H9 (cell line): ENCODE data around the gene NKAIN2. TPM values are rescaled to one million over a fixed set of nuclear protein-coding genes. Genes with fewer than 3 reads are reported as not detected.

Source experiments
- DNase-seq: peaks from one replicate; pipeline ENCODE4 v3.0.0-alpha.2; 2017
- H2AFZ ChIP-seq: one replicate; pipeline ENCODE4 v1.6.1; 2013; ENCODE audit warnings: mild to moderate bottlenecking, low read length, control low read depth, moderate library complexity
- H2AK5ac ChIP-seq: 2 replicates; pipeline ENCODE4 v1.6.1; 2013; ENCODE audit warnings: low read length, control low read depth, mixed read lengths; ENCODE audit not compliant: insufficient read length
- H2BK120ac ChIP-seq: one replicate; pipeline ENCODE4 v1.6.1; 2013; ENCODE audit warnings: low read depth, mild to moderate bottlenecking, low read length, control low read depth, inconsistent platforms; ENCODE audit not compliant: poor library complexity, severe bottlenecking
- H2BK12ac ChIP-seq: 2 replicates; pipeline ENCODE4 v1.6.1; 2013; ENCODE audit warnings: low read length, control low read depth, mixed read lengths, low read depth; ENCODE audit not compliant: insufficient read length
- H2BK15ac ChIP-seq: 2 replicates; pipeline ENCODE4 v1.6.1; 2013; ENCODE audit warnings: low read depth, low read length, control low read depth
- H2BK20ac ChIP-seq: one replicate; pipeline ENCODE4 v1.6.1; 2013; ENCODE audit warnings: low read depth, mild to moderate bottlenecking, low read length, control low read depth, inconsistent platforms; ENCODE audit not compliant: poor library complexity, severe bottlenecking
- H2BK5ac ChIP-seq: 2 replicates; pipeline ENCODE4 v1.6.1; 2013; ENCODE audit warnings: low read length, control low read depth, mixed read lengths; ENCODE audit not compliant: insufficient read length
- H3K14ac ChIP-seq: 2 replicates; pipeline ENCODE4 v1.6.1; 2013; ENCODE audit warnings: low read length, control low read depth; ENCODE audit not compliant: insufficient read depth
- H3K18ac ChIP-seq: 2 replicates; pipeline ENCODE4 v1.6.1; 2013; ENCODE audit warnings: low read depth, mild to moderate bottlenecking, mixed read lengths, low read length, control low read depth; ENCODE audit not compliant: insufficient read length
- H3K23ac ChIP-seq: 2 replicates; pipeline ENCODE4 v1.6.1; 2013; ENCODE audit warnings: low read length, control low read depth, mixed read lengths, low read depth; ENCODE audit not compliant: insufficient read length
- H3K23me2 ChIP-seq: 2 replicates; pipeline ENCODE4 v1.6.1; 2013; ENCODE audit warnings: low read depth, mild to moderate bottlenecking, mixed read lengths, low read length, control low read depth; ENCODE audit not compliant: insufficient read length, poor library complexity, severe bottlenecking
- H3K27ac ChIP-seq: 2 replicates; pipeline ENCODE4 v1.5.1; 2013; ENCODE audit warnings: low read length, control low read depth, mixed read lengths, low read depth; ENCODE audit not compliant: insufficient read length
- H3K27me3 ChIP-seq: 2 replicates; pipeline ENCODE4 v1.6.1; 2013; ENCODE audit warnings: low read length, control low read depth, inconsistent platforms; ENCODE audit not compliant: insufficient read depth
- H3K4ac ChIP-seq: 2 replicates; pipeline ENCODE4 v1.6.1; 2013; ENCODE audit warnings: low read depth, mild to moderate bottlenecking, control low read depth, inconsistent platforms, low read length, moderate library complexity
- H3K4me1 ChIP-seq: 2 replicates; pipeline ENCODE4 v1.6.1; 2013; ENCODE audit warnings: low read length, control low read depth, inconsistent platforms; ENCODE audit not compliant: insufficient read depth
- H3K4me2 ChIP-seq: 2 replicates; pipeline ENCODE4 v1.6.1; 2013; ENCODE audit warnings: low read length, control low read depth, mixed read lengths; ENCODE audit not compliant: insufficient read length, insufficient read depth
- H3K56ac ChIP-seq: 2 replicates; pipeline ENCODE4 v1.6.1; 2013; ENCODE audit warnings: low read depth, mild to moderate bottlenecking, mixed read lengths, low read length, control low read depth; ENCODE audit not compliant: insufficient read length
- H3K79me1 ChIP-seq: 2 replicates; pipeline ENCODE4 v1.6.1; 2013; ENCODE audit warnings: low read depth, mild to moderate bottlenecking, moderate library complexity, low read length, control low read depth, inconsistent platforms; ENCODE audit not compliant: insufficient read depth, poor library complexity, severe bottlenecking
- H3K79me2 ChIP-seq: 2 replicates; pipeline ENCODE4 v1.6.1; 2013; ENCODE audit warnings: low read length, control low read depth, inconsistent platforms; ENCODE audit not compliant: insufficient read depth
- H3K9ac ChIP-seq: 2 replicates; pipeline ENCODE4 v1.6.1; 2013; ENCODE audit warnings: low read length, control low read depth, mixed read lengths; ENCODE audit not compliant: insufficient read length; ENCODE audit errors: extremely low read depth
- H3K9me3 ChIP-seq: one replicate; pipeline ENCODE4 v1.6.1; 2013; ENCODE audit warnings: low read depth, low read length, inconsistent platforms; ENCODE audit not compliant: control insufficient read depth
- H3T11ph ChIP-seq: one replicate; pipeline ENCODE4 v1.6.1; 2013; ENCODE audit warnings: mild to moderate bottlenecking, low read length, control low read depth, inconsistent platforms
- H4K20me1 ChIP-seq: one replicate; pipeline ENCODE4 v1.6.1; 2013; ENCODE audit not compliant: control insufficient read depth, insufficient read length, insufficient read depth
- H4K5ac ChIP-seq: 2 replicates; pipeline ENCODE4 v1.6.1; 2013; ENCODE audit warnings: low read depth, mild to moderate bottlenecking, mixed read lengths, low read length, control low read depth; ENCODE audit not compliant: insufficient read length
- H4K8ac ChIP-seq: replicated peaks from 2 replicates; pipeline ENCODE4 v1.6.1; 2013; ENCODE audit warnings: low read length, control low read depth, mixed read lengths, low read depth; ENCODE audit not compliant: insufficient read length
- H4K91ac ChIP-seq: 2 replicates; pipeline ENCODE4 v1.6.1; 2013; ENCODE audit warnings: low read depth, mild to moderate bottlenecking, moderate library complexity, mixed read lengths, low read length, control low read depth; ENCODE audit not compliant: insufficient read length
- H3K27ac Mint-ChIP-seq, 3 experiments: 2 replicates in 2 of 3; 3 replicates in 1 of 3; pipeline ENCODE4 v1.8.0; 2020 to 2021; ENCODE audit warnings: mixed read lengths in 3 of 3, mild to moderate bottlenecking in 1 of 3, moderate library complexity in 1 of 3
- H3K27me3 Mint-ChIP-seq: 2 replicates; pipeline ENCODE4 v1.8.0; 2021; ENCODE audit warnings: low read depth, mild to moderate bottlenecking, moderate library complexity, mixed read lengths
- H3K36me3 Mint-ChIP-seq, 3 experiments: 2 replicates in 2 of 3; 3 replicates in 1 of 3; pipeline ENCODE4 v1.8.0; 2020 to 2021; ENCODE audit warnings: low read depth in 3 of 3, mixed read lengths in 3 of 3; ENCODE audit not compliant: insufficient read depth in 1 of 3
- H3K4me1 Mint-ChIP-seq, 2 experiments: 2 replicates each; pipeline ENCODE4 v1.8.0; 2020; ENCODE audit warnings: mixed read lengths in 2 of 2
- H3K4me3 Mint-ChIP-seq, 2 experiments: 2 replicates in 1 of 2; 3 replicates in 1 of 2; pipeline ENCODE4 v1.8.0; 2020 to 2021; ENCODE audit warnings: mild to moderate bottlenecking in 2 of 2, mixed read lengths in 2 of 2, moderate library complexity in 1 of 2
- H3K9me3 Mint-ChIP-seq, 2 experiments: 2 replicates in 1 of 2; 3 replicates in 1 of 2; pipeline ENCODE4 v1.8.0; 2020; ENCODE audit warnings: mild to moderate bottlenecking in 2 of 2, mixed read lengths in 2 of 2, moderate library complexity in 1 of 2
- total RNA-seq: library from RNA; stranded (reverse); gene quantifications from 2 replicates; pipeline ENCODE4 v1.2.1, GENCODE V29; 2021
- TF ChIP-seq, protein P1 (sequence below): fragments of 200-600 bp; sonication (generic); conservative IDR thresholded peaks from 3 replicates; pipeline ENCODE4 v1.8.0; 2021; ENCODE audit warnings: antibody characterized with exemption, mild to moderate bottlenecking

The NKAIN2 gene
- total RNA-seq, 1 experiment from 2014 or later = 0.17 TPM

DNA sequence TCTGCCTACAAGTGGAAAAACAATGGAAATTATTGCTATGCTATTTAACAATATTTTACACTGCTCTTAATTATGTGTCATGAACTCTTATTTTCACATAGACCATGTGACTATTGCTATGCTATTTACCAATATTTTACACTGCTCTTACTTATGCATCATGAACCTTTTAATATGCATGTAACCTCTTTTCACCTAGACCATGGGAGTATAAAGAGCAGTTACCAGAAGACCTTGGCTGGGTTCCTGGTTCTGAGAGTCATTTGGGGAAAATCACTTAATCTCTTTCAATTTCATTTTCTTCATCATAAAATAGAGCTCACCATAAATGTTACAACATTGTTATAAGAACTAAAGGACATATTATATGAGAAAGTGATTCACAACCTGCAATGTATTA, 934.8 kb downstream of the NKAIN2 start:
- H2BK120ac ChIP-seq = no peak overlapping the region
- DNase-seq = no peak
- H4K91ac ChIP-seq = no peak overlapping the region
- H4K8ac ChIP-seq = no peak overlapping the region
- no peak overlapping the region for H3K4ac ChIP-seq
- H3K4me1 Mint-ChIP-seq = peaks cover 0 to 5% of the 10 kb centered on the region in 2 experiments; a peak in 1 of 4 replicates
- H3K14ac ChIP-seq = no peak overlapping the region
- no peak overlapping the region for H3K56ac ChIP-seq
- no peaks in the 10 kb centered on the region for H3K27me3 Mint-ChIP-seq
- TF ChIP-seq, protein P1, sequence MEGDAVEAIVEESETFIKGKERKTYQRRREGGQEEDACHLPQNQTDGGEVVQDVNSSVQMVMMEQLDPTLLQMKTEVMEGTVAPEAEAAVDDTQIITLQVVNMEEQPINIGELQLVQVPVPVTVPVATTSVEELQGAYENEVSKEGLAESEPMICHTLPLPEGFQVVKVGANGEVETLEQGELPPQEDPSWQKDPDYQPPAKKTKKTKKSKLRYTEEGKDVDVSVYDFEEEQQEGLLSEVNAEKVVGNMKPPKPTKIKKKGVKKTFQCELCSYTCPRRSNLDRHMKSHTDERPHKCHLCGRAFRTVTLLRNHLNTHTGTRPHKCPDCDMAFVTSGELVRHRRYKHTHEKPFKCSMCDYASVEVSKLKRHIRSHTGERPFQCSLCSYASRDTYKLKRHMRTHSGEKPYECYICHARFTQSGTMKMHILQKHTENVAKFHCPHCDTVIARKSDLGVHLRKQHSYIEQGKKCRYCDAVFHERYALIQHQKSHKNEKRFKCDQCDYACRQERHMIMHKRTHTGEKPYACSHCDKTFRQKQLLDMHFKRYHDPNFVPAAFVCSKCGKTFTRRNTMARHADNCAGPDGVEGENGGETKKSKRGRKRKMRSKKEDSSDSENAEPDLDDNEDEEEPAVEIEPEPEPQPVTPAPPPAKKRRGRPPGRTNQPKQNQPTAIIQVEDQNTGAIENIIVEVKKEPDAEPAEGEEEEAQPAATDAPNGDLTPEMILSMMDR = no peak
- no peak overlapping the region for H2BK20ac ChIP-seq
- no peak overlapping the region for H2BK15ac ChIP-seq
- H3K4me2 ChIP-seq = no peak overlapping the region
- H4K5ac ChIP-seq = no peak overlapping the region
- H4K20me1 ChIP-seq = no peaks in the 10 kb centered on the region
- no peak overlapping the region for H2AK5ac ChIP-seq
- no peak overlapping the region for H3K9ac ChIP-seq
- H3K9me3 ChIP-seq = no peaks in the 10 kb centered on the region
- no peak overlapping the region for H3K27ac ChIP-seq
- H3K79me2 ChIP-seq = no peaks in the 10 kb centered on the region
- peaks cover 0 to 9% (median 0%) of the 10 kb centered on the region in 3 experiments; a peak in 3 of 7 replicates for H3K36me3 Mint-ChIP-seq
- H3K18ac ChIP-seq = no peak overlapping the region
- H3K4me3 Mint-ChIP-seq = no peak overlapping the region
- H2AFZ ChIP-seq = no peak overlapping the region
- H2BK12ac ChIP-seq = no peak overlapping the region
- H3K27ac Mint-ChIP-seq = no peak overlapping the region
- H3K4me1 ChIP-seq = no peaks in the 10 kb centered on the region
- no peak overlapping the region for H3K23ac ChIP-seq
- H3K27me3 ChIP-seq = no peaks in the 10 kb centered on the region
- no peak overlapping the region for H2BK5ac ChIP-seq
- H3K23me2 ChIP-seq = no peaks in the 10 kb centered on the region
- H3K79me1 ChIP-seq = no peaks in the 10 kb centered on the region
- H3K9me3 Mint-ChIP-seq = peaks cover 2 to 5% of the 10 kb centered on the region in 2 experiments; a peak in 3 of 5 replicates
- H3T11ph ChIP-seq = no peak overlapping the region
